Measurements from ENCODE around the gene GPR84.

GPR84 gene

DNA sequence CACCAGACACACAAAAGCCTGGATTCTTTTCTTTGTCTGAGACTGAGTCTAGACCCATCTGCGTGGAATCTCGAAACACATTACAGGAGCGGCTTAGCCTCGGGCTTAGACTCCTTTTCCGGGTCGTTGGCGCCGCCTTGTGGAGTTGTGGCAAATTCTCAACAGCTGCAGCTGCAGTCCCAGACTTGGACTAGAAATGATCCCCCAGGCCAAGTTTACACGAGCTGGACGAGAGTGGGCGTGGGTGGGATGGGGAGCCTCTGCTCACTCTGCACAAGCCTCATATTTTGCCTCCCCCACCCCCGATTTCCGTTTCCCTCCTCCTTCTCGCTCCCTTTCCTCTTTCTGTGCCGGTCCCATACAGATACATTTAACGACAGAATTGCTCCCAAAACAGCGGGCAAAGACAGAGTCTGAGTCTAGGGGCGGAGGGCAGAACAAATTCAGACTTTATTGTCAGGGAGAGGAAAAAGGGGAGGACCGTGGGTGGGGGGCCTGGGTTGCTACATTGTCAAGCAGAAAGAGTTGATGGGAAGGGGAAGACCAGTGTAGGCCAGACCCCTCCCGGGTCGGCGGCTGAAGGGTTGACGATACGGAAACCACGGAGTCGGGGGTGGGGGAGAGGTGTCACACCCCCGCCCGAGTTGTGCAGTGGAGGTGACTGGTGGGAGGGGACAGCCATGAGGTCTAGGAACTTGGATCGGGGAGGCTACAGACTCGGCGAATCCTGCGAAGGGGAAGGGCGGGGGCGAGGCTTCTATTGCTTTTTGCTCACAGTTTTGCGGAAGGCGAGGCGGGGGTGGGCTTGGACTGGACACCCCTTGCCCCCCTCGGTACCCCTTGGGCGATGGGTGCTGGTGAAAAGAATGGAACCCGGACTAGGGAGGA is 4.7 kb upstream of the GPR84 start:
- no peaks in the 10 kb centered on the region for H3K9me3 ChIP-seq (ENCODE audit: insufficient read depth, low read length, severe bottlenecking)
- ATAC-seq (ENCODE audit: insufficient read depth, low read depth) (peak; percentile 99), DNase-seq (peak; percentile 91)
- H3K4me2 ChIP-seq (ENCODE audit: insufficient read depth, low read length): peak overlapping the region; percentile 61
- peak overlapping the region; percentile 76 for H2AFZ ChIP-seq (ENCODE audit: low read depth, low read length)
- H3K36me3 ChIP-seq (ENCODE audit: insufficient read depth, low read length): no peaks in the 10 kb centered on the region
- peaks cover 19% of the 10 kb centered on the region for H3K4me1 ChIP-seq (ENCODE audit: insufficient read depth, low read length)
- H3K9ac ChIP-seq (ENCODE audit: low read depth, low read length): peak overlapping the region; percentile 45
- H3K27ac ChIP-seq (ENCODE audit: low read length): peak overlapping the region; percentile 33; the same call in 1 of the 2 replicates
- peak overlapping the region in 1 of 2 experiments; percentile 42; a peak in 2 of 4 replicates for H3K4me3 ChIP-seq (ENCODE audit: low read depth in 1 of 2, low read length in 2 of 2)
- no peaks in the 10 kb centered on the region for H3K27me3 ChIP-seq (ENCODE audit: insufficient read depth, low read length, poor library complexity)
- no peak for TF ChIP-seq EZH2 (IDR thresholded peaks at IDR 0.05; ENCODE audit: borderline replicate concordance, low read depth, low read length, severe bottlenecking)
- TF ChIP-seq, protein P1, sequence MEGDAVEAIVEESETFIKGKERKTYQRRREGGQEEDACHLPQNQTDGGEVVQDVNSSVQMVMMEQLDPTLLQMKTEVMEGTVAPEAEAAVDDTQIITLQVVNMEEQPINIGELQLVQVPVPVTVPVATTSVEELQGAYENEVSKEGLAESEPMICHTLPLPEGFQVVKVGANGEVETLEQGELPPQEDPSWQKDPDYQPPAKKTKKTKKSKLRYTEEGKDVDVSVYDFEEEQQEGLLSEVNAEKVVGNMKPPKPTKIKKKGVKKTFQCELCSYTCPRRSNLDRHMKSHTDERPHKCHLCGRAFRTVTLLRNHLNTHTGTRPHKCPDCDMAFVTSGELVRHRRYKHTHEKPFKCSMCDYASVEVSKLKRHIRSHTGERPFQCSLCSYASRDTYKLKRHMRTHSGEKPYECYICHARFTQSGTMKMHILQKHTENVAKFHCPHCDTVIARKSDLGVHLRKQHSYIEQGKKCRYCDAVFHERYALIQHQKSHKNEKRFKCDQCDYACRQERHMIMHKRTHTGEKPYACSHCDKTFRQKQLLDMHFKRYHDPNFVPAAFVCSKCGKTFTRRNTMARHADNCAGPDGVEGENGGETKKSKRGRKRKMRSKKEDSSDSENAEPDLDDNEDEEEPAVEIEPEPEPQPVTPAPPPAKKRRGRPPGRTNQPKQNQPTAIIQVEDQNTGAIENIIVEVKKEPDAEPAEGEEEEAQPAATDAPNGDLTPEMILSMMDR (IDR thresholded peaks at IDR 0.05; ENCODE audit: borderline replicate concordance, extremely low read depth, low read length, poor library complexity, severe bottlenecking): peak; percentile 96
- H4K20me1 ChIP-seq (ENCODE audit: insufficient read depth, low read length): no peaks in the 10 kb centered on the region
- H3K79me2 ChIP-seq (ENCODE audit: insufficient read depth, low read length): no peaks in the 10 kb centered on the region

DNA sequence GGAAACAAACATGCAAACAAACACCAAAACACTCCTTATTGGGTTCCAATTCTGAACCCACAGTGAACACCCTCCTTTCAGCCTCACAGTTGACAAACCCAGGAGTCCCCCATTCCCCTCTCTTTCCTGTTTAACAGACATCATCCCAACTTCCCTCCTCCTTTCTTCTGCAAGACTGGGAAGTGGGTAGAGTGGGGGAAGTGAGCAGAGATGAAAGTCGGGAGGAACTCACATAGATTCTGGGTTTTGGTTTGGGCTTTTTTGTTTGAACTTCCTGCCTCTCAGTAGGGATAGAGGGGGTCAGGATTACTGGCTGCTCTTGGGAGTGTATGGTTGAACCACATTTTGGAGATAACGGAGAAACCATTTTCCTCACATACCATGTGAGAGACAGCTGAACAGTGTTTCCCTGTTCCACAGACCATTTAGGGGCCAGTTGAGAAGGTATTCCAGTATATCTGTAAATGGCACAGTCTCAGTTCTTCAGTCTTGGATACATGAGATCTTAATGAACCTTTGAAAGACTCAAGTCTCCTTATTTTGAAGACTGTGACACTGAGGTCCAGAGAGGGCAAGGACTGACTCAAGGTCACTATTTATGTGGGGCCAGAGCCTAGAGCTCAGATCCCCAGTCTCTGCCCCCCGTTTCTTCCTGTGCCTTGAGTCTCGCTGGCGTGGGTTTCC is 3.9 kb upstream of the GPR84 start:
- DNase-seq (no peak), ATAC-seq (ENCODE audit: insufficient read depth, low read depth) (peak; percentile 39; the same call in 2 of the 3 replicates)
- Histone ChIP-seq H3K27ac (ENCODE audit: low read length) (peak overlapping the region; percentile 33; the same call in 1 of the 2 replicates), H3K4me2 (ENCODE audit: insufficient read depth, low read length) (peak overlapping the region; percentile 61), H3K4me3 (ENCODE audit: low read depth in 1 of 2, low read length in 2 of 2) (peak overlapping the region in 1 of 2 experiments; percentile 42; a peak in 2 of 4 replicates), H3K4me1 (ENCODE audit: insufficient read depth, low read length) (peaks cover 19% of the 10 kb centered on the region), H3K36me3 (ENCODE audit: insufficient read depth, low read length) (no peaks in the 10 kb centered on the region), H3K27me3 (ENCODE audit: insufficient read depth, low read length, poor library complexity) (no peaks in the 10 kb centered on the region), H3K9me3 (ENCODE audit: insufficient read depth, low read length, severe bottlenecking) (no peaks in the 10 kb centered on the region), H4K20me1 (ENCODE audit: insufficient read depth, low read length) (no peaks in the 10 kb centered on the region), H3K79me2 (ENCODE audit: insufficient read depth, low read length) (no peaks in the 10 kb centered on the region), H3K9ac (ENCODE audit: low read depth, low read length) (peak overlapping the region; percentile 45), H2AFZ (ENCODE audit: low read depth, low read length) (peak overlapping the region; percentile 76)
- TF ChIP-seq EZH2 (IDR thresholded peaks at IDR 0.05; ENCODE audit: borderline replicate concordance, low read depth, low read length, severe bottlenecking): no peak
- TF ChIP-seq, protein P1 (IDR thresholded peaks at IDR 0.05; ENCODE audit: borderline replicate concordance, extremely low read depth, low read length, poor library complexity, severe bottlenecking): no peak

DNA sequence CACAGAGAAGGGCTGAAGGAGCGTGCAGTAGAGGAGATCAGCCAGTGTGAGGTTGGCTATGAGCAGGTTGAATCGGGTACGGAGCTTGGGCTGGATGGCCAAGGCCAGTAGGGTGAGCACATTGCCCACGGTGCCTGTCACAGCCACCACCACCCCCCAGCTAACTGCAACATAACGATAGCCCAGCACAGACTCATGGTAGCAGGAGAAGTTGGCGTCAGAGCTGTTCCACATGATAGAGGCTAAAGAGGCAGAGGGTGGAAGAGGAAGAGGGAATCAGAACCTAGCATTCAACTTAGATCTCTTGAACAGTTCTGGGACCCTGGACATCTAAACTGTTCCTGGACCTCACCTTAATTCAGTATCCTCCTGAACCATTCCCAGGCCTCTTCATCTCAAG is 668 bp downstream of the GPR84 start:
- Histone ChIP-seq H3K4me1 (ENCODE audit: insufficient read depth, low read length) (peaks cover 19% of the 10 kb centered on the region), H3K79me2 (ENCODE audit: insufficient read depth, low read length) (no peaks in the 10 kb centered on the region), H3K27ac (ENCODE audit: low read length) (no peak overlapping the region), H3K9ac (ENCODE audit: low read depth, low read length) (no peak overlapping the region), H3K9me3 (ENCODE audit: insufficient read depth, low read length, severe bottlenecking) (no peaks in the 10 kb centered on the region), H2AFZ (ENCODE audit: low read depth, low read length) (no peak overlapping the region), H4K20me1 (ENCODE audit: insufficient read depth, low read length) (no peaks in the 10 kb centered on the region), H3K4me2 (ENCODE audit: insufficient read depth, low read length) (no peak overlapping the region), H3K36me3 (ENCODE audit: insufficient read depth, low read length) (no peaks in the 10 kb centered on the region), H3K4me3 (ENCODE audit: low read depth in 1 of 2, low read length in 2 of 2) (no peak overlapping the region), H3K27me3 (ENCODE audit: insufficient read depth, low read length, poor library complexity) (no peaks in the 10 kb centered on the region)
- ATAC-seq (ENCODE audit: insufficient read depth, low read depth) (no peak), DNase-seq (no peak)
- TF ChIP-seq, protein P1 (IDR thresholded peaks at IDR 0.05; ENCODE audit: borderline replicate concordance, extremely low read depth, low read length, poor library complexity, severe bottlenecking): no peak
- TF ChIP-seq EZH2 (IDR thresholded peaks at IDR 0.05; ENCODE audit: borderline replicate concordance, low read depth, low read length, severe bottlenecking): no peak

Data from DND-41 (cell line).